C1 segment of cervical spinal cord (tissue), 14 donors: ENCODE measurements around the gene LAMTOR5.
"Not testable (repeated sequence)": the region's sequence is repeated elsewhere in the genome, so short reads cannot be mapped to it uniquely, and the experiment has no call there.

Experiments
- DNase-seq, 14 donors: peaks; one replicate each; lab custom pipeline; 2025; lab: John Stamatoyannopoulos, UW

LAMTOR5 gene

DNA sequence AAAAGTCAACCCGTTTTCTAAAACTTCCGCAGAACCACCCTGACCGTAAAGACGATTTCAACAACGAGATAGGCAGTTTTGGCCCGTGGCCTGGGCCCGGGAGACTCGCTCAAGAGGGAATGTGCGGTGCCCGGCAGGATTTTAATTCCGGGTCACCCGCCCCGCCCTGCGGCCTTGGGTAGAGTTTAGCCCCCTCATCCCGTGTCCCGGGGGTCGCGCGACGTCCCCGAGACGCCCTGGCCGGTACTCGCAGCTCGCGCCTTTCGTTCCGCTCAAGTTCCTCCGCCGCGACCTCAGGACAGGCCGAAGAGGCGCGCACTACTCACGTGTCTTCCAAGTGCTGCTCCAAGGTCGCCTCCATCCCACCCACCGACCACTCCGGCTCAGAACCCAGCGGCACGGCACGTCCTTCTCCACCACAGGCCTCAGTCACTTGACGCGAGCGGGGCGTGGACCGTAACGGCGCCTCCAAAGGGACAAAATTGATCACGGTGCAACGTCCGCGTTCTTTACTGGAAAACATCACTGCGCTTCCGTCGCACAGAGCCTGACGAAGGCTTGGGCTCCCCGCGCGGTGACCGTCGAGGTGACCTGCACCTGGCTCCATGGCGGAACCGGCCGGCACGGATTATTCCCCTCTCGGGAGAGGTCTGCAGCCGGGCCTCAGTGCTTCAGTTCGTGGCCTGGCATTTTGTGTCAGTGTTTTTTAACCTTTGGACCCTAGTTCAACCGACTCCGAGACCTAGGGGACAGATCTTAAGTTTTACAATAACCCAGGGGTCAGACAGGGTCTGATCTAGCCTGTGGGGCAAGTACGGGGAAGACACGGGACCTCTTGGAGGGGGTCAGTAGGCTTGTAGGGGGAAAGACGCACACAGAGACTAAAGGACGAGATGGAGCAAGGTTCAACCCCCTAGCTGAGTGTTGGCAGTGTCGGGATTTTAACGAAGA, at the start of gene LAMTOR5:
LAMTOR5 (minus strand) TSS at position 435 of the 951 bp plus-strand sequence; CDS start at position 361, 74 bp downstream.
- peak; percentile 54 to 93 (median 88) for DNase-seq

DNA sequence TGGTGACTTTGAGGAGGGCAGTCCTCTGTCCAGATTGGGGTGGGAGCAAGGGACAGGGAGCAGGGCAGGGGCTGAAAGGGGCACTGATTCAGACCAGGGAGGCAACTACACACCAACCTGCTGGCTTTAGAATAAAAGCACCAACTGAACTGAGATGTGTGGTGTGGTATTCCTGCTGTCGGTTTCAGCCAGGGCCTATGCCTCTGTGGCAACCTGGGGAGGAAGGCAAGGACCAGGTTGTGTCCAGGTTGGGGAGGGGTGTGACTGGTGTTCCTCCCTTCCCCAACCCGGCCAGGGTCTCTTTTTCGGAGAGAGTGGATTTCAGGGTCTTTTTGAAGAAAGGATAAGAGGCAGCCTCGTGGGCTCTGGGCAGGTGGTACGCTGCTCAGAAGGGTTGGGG, 49.7 kb upstream of the LAMTOR5 start:
- no peak for DNase-seq

GRCh38 chr1:110455151-110455550, 47.7 kb upstream of the LAMTOR5 start:
- DNase-seq, result no peak

DNA sequence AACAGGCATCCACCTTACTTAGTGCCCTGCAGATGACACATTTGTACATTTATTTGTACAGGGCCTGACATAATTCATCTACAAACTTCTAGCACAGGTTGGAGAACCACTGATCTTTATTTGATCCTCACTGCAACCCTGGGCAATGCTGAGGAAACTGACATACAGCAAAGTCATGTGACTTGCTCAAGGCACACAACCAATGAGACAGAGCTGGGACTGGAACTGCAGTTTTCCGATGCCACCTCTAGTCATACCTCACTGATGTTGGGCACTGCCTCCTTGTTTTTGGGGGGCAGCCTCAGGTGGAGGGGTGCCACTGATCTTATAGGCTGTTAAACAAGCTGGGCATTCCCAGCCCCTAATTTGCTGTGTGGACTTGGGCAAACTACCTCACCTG, 46.8 kb upstream of the LAMTOR5 start:
- no peak for DNase-seq

DNA sequence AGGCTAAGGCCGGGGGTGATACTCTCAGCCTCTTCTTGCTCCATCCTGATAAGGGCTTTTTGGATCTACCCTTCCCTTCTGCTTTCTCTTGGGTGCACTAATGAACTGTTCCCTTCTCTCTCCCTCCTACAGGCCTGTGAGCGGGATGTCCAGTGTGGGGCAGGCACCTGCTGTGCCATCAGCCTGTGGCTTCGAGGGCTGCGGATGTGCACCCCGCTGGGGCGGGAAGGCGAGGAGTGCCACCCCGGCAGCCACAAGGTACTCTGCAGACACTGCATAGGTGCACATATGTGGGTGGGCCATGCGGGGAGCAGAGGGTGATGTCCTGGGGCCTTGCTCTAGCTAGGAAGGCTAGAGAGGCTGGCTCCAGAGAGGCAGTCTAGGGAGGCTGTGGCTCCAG, 46.3 kb upstream of the LAMTOR5 start:
- no peak for DNase-seq

DNA sequence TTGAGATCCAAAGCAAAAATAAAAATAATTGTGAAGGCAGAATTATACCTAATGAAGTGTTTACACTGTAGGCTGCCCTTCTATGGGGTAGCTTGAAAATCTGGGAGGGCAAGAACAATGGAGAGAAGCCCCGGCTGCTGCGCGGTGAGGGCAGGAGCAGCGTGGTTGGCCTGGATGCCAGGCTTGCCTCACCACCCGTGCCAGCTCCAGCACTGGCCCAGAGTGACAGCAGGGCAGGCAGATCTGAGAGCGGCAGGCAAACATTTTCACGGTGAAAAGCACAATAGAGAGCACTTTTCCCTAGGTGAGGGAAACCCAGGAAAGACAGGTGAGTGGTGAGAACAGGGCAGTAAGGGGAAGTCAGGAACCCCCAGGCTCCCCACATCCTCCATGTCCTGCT, 44.8 kb upstream of the LAMTOR5 start:
- peak in 3 of 14 donors; percentile 4 to 58 (median 15) for DNase-seq

DNA sequence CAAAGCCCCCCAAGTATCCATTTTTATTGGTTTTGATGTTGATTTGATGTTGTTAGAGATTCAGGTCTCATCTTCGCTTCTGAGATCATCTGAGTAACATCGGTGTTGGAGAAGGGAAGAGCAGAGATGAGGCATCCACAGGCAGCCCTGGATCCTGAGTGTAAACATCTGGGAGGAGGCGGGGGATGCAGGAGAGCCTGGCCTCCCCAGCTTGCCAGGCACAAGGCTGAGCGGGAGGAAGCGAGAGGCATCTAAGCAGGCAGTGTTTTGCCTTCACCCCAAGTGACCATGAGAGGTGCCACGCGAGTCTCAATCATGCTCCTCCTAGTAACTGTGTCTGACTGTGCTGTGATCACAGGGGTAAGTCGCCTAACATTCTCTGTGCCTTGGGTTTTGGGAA, 43.4 kb upstream of the LAMTOR5 start, which contains the start of gene PROK1:
PROK1 (plus strand) TSS at position 221 of the 400 bp plus-strand sequence; CDS start at position 289, 68 bp downstream.
- DNase-seq, result no peak

DNA sequence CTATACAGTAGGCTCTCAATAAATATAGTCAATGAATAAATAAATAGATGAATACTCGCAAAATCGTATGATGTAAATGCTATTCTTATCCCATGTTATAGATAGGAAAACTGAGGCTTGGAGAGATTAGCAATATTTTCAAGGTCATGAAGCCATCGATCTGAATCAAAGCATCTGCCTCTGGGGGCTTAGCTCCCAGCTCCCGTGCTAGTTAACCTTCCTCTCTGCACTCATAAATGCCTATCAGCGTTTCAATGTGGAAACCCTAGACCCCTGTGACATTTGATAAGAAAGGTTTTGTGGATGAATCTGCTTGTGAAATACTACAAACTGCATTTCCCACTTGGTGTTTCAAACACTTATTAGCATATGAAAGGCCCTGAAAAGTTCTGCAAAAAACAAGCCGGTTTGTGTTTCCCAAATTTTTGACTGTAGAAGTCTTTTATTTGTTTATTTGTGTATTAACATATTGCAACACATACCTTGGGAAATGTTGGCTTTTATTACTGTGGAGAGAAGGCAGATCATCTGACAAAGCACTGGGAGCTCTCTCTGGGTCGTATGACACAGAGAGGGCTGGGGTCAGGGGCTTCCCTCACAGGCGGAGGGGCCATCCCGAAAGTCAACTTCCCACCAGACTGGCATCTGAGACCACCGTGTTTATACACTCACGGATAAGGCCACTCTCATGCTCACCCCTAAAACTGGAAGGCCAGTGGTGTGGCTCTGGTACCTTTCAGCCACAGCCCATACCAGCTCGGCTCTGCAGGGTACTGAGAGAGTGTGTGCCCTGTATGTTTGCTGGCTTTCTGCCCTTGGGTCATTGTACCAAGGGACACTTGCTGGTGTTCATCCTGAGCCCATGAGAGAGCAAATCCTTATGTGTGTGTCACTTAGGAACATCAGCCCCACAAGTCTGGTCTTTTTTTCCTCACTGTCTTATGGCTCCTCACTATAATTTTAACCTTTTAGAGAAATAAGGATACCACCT, 42.5 kb upstream of the LAMTOR5 start:
- no peak for DNase-seq

GRCh38 chr1:110444561-110444960, 37.1 kb upstream of the LAMTOR5 start:
- no peak for DNase-seq

- no peak for DNase-seq
These were observed 36.0 kb upstream of the LAMTOR5 start for GRCh38 chr1:110443451-110443850.

- no peak for DNase-seq
These were observed 34.4 kb upstream of the LAMTOR5 start for GRCh38 chr1:110441888-110442287.

- no peak for DNase-seq
These were observed 33.4 kb upstream of the LAMTOR5 start for GRCh38 chr1:110440877-110441276.

DNA sequence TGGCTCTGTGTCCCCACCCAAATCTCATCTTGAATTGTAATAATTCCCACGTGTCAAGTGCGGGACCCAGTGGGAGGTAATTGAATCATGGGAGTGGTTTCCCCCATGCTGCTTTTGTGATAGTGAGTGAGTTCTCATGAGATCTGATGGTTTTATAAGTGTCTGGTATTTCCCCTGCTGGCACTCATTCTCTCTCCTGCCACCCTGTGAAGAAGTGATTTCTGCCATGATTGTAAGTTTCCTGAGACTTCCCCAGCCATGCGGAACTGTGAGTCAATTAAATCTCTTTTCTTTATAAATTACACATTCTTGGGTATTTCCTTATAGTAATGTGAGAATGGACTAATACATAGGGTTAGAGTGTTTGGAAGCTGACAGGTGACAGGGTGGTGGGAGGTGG, 32.4 kb upstream of the LAMTOR5 start:
- DNase-seq, result not testable (repeated sequence)

GRCh38 chr1:110438893-110439292, 31.4 kb upstream of the LAMTOR5 start:
- DNase-seq, result no peak

DNA sequence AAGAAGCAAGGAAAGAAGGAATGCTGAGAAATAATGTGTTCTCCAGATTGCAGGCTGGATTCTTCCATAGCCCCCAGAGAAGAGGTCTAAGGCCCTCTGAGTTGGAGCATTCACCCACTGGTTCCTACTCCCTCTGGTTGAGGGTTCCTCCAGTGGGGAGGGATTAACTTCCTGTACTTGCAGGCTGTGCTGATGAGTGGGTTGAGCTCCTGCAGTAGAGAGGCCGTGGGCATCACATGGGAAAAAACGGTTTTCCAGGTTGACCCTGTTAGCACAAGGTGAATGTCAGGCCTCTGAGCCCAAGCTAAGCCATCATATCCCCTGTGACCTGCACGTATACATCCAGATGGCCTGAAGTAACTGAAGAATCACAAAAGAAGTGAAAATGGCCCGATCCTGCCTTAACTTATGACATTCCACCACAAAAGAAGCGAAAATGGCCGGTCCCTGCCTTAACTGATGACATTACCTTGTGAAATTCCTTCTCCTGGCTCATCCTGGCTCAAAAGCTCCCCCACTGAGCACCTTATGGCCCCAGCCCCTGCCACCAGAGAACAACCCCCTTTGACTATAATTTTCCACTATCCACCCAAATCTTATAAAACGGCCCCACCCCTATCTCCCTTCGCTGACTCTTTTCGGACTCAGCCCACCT, 30.3 kb upstream of the LAMTOR5 start:
- not testable (repeated sequence) for DNase-seq

DNA sequence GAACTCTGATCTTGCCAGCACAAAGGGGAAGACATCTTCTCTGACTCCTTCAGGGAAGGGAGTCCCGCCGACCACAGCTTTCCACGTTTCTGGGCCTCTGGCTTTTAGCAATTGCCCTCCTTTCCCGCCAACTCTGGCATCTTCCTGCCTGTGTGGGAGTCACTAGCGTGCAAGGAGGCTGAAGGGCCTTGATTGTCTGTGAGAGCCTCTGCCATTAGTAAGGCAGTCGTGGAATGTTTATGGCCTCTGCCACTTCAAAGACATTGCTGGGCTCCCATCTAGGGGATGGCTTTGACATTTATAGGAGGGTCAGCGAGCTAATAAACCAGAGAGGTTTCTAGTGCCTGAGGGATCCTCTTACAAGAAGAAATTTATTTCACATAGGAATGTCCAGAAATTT, 29.1 kb upstream of the LAMTOR5 start:
- no peak for DNase-seq

GRCh38 chr1:110434946-110435345, 27.5 kb upstream of the LAMTOR5 start:
- DNase-seq, result no peak

- DNase-seq, result peak in 6 of 14 donors; percentile 7 to 67 (median 15)
These were observed 26.3 kb upstream of the LAMTOR5 start for GRCh38 chr1:110433803-110434202.

DNA sequence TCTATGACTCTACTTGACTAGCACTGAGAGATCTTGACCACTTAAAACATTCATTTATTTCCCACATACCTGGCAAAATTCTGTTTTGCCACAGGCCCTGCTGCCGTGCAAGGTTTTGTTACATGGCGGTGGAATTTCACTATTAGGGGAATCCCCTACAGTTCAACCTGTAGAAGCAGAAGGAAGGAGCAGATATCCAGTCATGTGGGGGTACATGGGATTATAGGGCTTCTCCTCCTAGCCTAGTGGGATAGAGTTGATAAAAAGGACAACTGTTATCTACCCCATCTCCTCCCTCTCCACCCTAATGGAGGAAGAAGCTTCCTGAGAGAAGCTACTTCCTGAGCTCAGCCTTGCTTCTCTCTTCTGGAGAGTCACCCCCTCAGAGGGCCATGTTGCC, 25.7 kb upstream of the LAMTOR5 start:
- no peak for DNase-seq

DNA sequence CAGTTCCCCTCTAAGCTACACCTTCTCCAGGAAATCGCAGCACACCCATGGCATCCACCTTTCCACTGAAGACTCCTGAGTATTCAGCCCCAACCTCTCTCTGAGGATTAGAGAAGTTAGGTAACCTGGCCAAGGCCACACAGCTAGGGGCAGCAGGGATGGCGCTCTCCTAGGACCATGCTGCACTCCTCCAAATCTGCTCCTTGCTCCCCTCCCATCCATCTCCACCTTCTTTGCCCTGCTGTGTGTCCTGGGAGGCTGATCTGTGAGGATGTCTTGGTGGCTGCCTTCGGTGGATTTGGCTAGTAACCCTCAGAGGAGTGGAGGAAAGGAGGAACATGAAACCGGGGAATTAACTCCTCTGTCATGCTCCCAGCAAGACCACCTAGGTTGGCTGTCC, 23.4 kb upstream of the LAMTOR5 start:
- no peak for DNase-seq

- DNase-seq, result no peak
These were observed 22.9 kb upstream of the LAMTOR5 start for GRCh38 chr1:110430366-110430765.
